SU-DHL-6 (cell line): Measurements from ENCODE around the gene THRAP3.

Source experiments
- H2AFZ ChIP-seq: fragments of 200-600 bp; sonication (generic); 2 replicates; pipeline ENCODE4 v1.6.1; 2014; ENCODE audit warnings: low read depth, mild to moderate bottlenecking, moderate library complexity, mixed read lengths, antibody characterized with exemption, low read length; ENCODE audit not compliant: severe bottlenecking
- H3F3A ChIP-seq: fragments of 200-600 bp; shearing (Covaris generic); 2 replicates; pipeline ENCODE4 v1.6.0; 2016; ENCODE audit warnings: antibody characterized with exemption, mild to moderate bottlenecking; ENCODE audit not compliant: insufficient read depth
- H3K27ac ChIP-seq: fragments of 200-600 bp; sonication (generic); 2 replicates; pipeline ENCODE4 v1.5.1; 2016; ENCODE audit warnings: low read depth, mild to moderate bottlenecking, low read length, moderate library complexity, mixed read lengths
- H3K27me3 ChIP-seq: fragments of 200-600 bp; sonication (generic), shearing (Covaris generic); 2 replicates; pipeline ENCODE4 v1.6.0; 2014; ENCODE audit warnings: mild to moderate bottlenecking, low read length
- H3K36me3 ChIP-seq: fragments of 200-600 bp; sonication (generic); 2 replicates; pipeline ENCODE4 v1.6.1; 2014; ENCODE audit warnings: mild to moderate bottlenecking, low read length, mixed read lengths
- H3K4me2 ChIP-seq: fragments of 300-600, 200-600 bp; shearing (Covaris generic), sonication (generic); 2 replicates; pipeline ENCODE4 v1.6.0; 2014; ENCODE audit warnings: low read length, low read depth, mild to moderate bottlenecking; ENCODE audit not compliant: poor library complexity, severe bottlenecking
- H3K4me3 ChIP-seq: fragments of 200-600 bp; sonication (generic); 2 replicates; pipeline ENCODE4 v1.5.1; 2014; ENCODE audit warnings: antibody characterized with exemption, low read length, mild to moderate bottlenecking, mixed read lengths; ENCODE audit not compliant: insufficient read depth, poor library complexity, severe bottlenecking
- H3K79me2 ChIP-seq: fragments of 200-600 bp; sonication (generic); 2 replicates; pipeline ENCODE4 v1.6.1; 2014; ENCODE audit warnings: mild to moderate bottlenecking, low read length, moderate library complexity; ENCODE audit not compliant: insufficient read depth
- H3K9ac ChIP-seq: fragments of 200-600 bp; sonication (generic); 2 replicates; pipeline ENCODE4 v1.7.0; 2014; ENCODE audit warnings: mild to moderate bottlenecking, low read length
- H3K9me2 ChIP-seq: fragments of 200-600 bp; sonication (generic); replicated peaks from 2 replicates; pipeline ENCODE4 v1.6.1; 2014; ENCODE audit warnings: low read length; ENCODE audit not compliant: insufficient read depth
- H3K9me3 ChIP-seq: fragments of 200-600 bp; sonication (generic); 2 replicates; pipeline ENCODE4 v1.6.1; 2014; ENCODE audit warnings: low read length, mixed read lengths; ENCODE audit not compliant: insufficient read depth
- H4K20me1 ChIP-seq: fragments of 200-600 bp; sonication (generic); 2 replicates; pipeline ENCODE4 v1.6.1; 2014; ENCODE audit warnings: low read depth, mild to moderate bottlenecking, antibody characterized with exemption, low read length, moderate library complexity, mixed read lengths
- CTCF ChIP-seq: fragments of 200-600 bp; sonication (generic); IDR thresholded peaks from one replicate; pipeline ENCODE4 v1.5.1; 2017; ENCODE audit warnings: antibody characterized with exemption, mild to moderate bottlenecking, low read length, moderate library complexity; ENCODE audit not compliant: insufficient read depth, poor library complexity, severe bottlenecking
- EZH2phosphoT487 ChIP-seq: fragments of 200-600 bp; sonication (generic), shearing (Covaris generic); conservative IDR thresholded peaks from 2 replicates; pipeline ENCODE4 v1.6.1; 2018; ENCODE audit warnings: mild to moderate bottlenecking, antibody characterized with exemption, low read length, moderate library complexity, mixed read lengths

The THRAP3 gene

GRCh38 chr1:36179220-36179600 is 45.0 kb upstream of the THRAP3 start:
- H3K9me3 ChIP-seq: no peaks in the 10 kb centered on the region
- no peak overlapping the region for H3K4me2 ChIP-seq
- no peaks in the 10 kb centered on the region for H3K9me2 ChIP-seq
- no peak overlapping the region for H2AFZ ChIP-seq
- no peaks in the 10 kb centered on the region for H3K27me3 ChIP-seq
- no peaks in the 10 kb centered on the region for H3K36me3 ChIP-seq
- H3K9ac ChIP-seq: no peak overlapping the region
- H3K4me3 ChIP-seq: no peak overlapping the region
- no peaks in the 10 kb centered on the region for H3K79me2 ChIP-seq
- TF ChIP-seq EZH2phosphoT487 (no peak), CTCF (no peak)
- H3K27ac ChIP-seq: no peak overlapping the region
- H3F3A ChIP-seq: no peaks in the 10 kb centered on the region
- no peaks in the 10 kb centered on the region for H4K20me1 ChIP-seq

- H2AFZ ChIP-seq: no peak overlapping the region
Measured at GRCh38 chr1:36182734-36183133, 41.5 kb upstream of the THRAP3 start.

GRCh38 chr1:36183309-36183856 is 40.9 kb upstream of the THRAP3 start:
- H3F3A ChIP-seq: no peaks in the 10 kb centered on the region
- H3K4me2 ChIP-seq: no peak overlapping the region
- no peaks in the 10 kb centered on the region for H3K36me3 ChIP-seq
- no peaks in the 10 kb centered on the region for H3K9me3 ChIP-seq
- no peak overlapping the region for H3K27ac ChIP-seq
- H2AFZ ChIP-seq: no peak overlapping the region
- H4K20me1 ChIP-seq: no peaks in the 10 kb centered on the region
- TF ChIP-seq EZH2phosphoT487 (no peak), CTCF (no peak)
- no peak overlapping the region for H3K9ac ChIP-seq
- H3K9me2 ChIP-seq: no peaks in the 10 kb centered on the region
- no peak overlapping the region for H3K4me3 ChIP-seq
- H3K79me2 ChIP-seq: no peaks in the 10 kb centered on the region
- no peaks in the 10 kb centered on the region for H3K27me3 ChIP-seq

More at GRCh38 chr1:36182734-36183133, 41.5 kb upstream of the THRAP3 start:
- no peaks in the 10 kb centered on the region for H3K9me2 ChIP-seq
- H3K27ac ChIP-seq: no peak overlapping the region
- H4K20me1 ChIP-seq: no peaks in the 10 kb centered on the region
- no peaks in the 10 kb centered on the region for H3K36me3 ChIP-seq
- TF ChIP-seq EZH2phosphoT487: no peak
- no peak for TF ChIP-seq CTCF
- no peaks in the 10 kb centered on the region for H3K27me3 ChIP-seq
- H3F3A ChIP-seq: no peaks in the 10 kb centered on the region
- no peak overlapping the region for H3K4me3 ChIP-seq
- no peak overlapping the region for H3K4me2 ChIP-seq
- H3K9me3 ChIP-seq: no peaks in the 10 kb centered on the region
- no peaks in the 10 kb centered on the region for H3K79me2 ChIP-seq
- no peak overlapping the region for H3K9ac ChIP-seq
